Endothelial cell of hepatic sinusoid (primary cell): ENCODE data around the gene SERPINA9.

Experiments
- in situ Hi-C: cut with HindIII; loops from 2 replicates; pipeline ENCODE4 v1.10.0; 2017; ENCODE audit warnings: low sequenced_read_pairs

SERPINA9 gene

GRCh38 chr14:94464290-94464689 lies 11.7 kb downstream of the SERPINA9 start:
- in situ Hi-C loops: no loop called here

- in situ Hi-C loops: no loop called here
These were observed 13.0 kb downstream of the SERPINA9 start for GRCh38 chr14:94462763-94463572.

- in situ Hi-C loops: no loop called here
These were observed 13.8 kb downstream of the SERPINA9 start for GRCh38 chr14:94462219-94462551.

GRCh38 chr14:94461526-94462218 lies 14.3 kb downstream of the SERPINA9 start:
- in situ Hi-C loops: no loop called here

GRCh38 chr14:94460631-94461416 lies 15.2 kb downstream of the SERPINA9 start:
- in situ Hi-C loops: no loop called here

- in situ Hi-C loops: no loop called here
These were observed 17.3 kb downstream of the SERPINA9 start for GRCh38 chr14:94458558-94459205.

- in situ Hi-C loops: no loop called here
These were observed 17.9 kb downstream of the SERPINA9 start for GRCh38 chr14:94458096-94458495.

GRCh38 chr14:94455928-94456327 lies 20.1 kb downstream of the SERPINA9 start:
- in situ Hi-C loops: no loop called here

- in situ Hi-C loops: no loop called here
These were observed 24.2 kb downstream of the SERPINA9 start for GRCh38 chr14:94451826-94452225.

GRCh38 chr14:94451091-94451771 lies 24.8 kb downstream of the SERPINA9 start:
- in situ Hi-C loops: no loop called here

GRCh38 chr14:94450722-94451090 lies 25.3 kb downstream of the SERPINA9 start:
- in situ Hi-C loops: no loop called here

- in situ Hi-C loops: loop anchor here (5.0 kb wide), 1 partner anchor 57 kb away; the partner anchor contains the start of gene SERPINA12
These were observed 26.1 kb downstream of the SERPINA9 start for GRCh38 chr14:94449930-94450329.

GRCh38 chr14:94448071-94448808 lies 27.8 kb downstream of the SERPINA9 start:
- in situ Hi-C loops: loop anchor here (5.0 kb wide), 1 partner anchor 59 kb away; the partner anchor contains the start of gene SERPINA12

- in situ Hi-C loops: loop anchor here (5.0 kb wide), 1 partner anchor 60 kb away; the partner anchor contains the start of gene SERPINA12
These were observed 28.8 kb downstream of the SERPINA9 start for GRCh38 chr14:94447206-94447605.

GRCh38 chr14:94446126-94446525 lies 29.9 kb downstream of the SERPINA9 start:
- in situ Hi-C loops: loop anchor here (5.0 kb wide), 1 partner anchor 61 kb away; the partner anchor contains the start of gene SERPINA12

GRCh38 chr14:94445003-94445402 lies 31.0 kb downstream of the SERPINA9 start:
- in situ Hi-C loops: loop anchor here (5.0 kb wide), 1 partner anchor 62 kb away; the partner anchor contains the start of gene SERPINA12

GRCh38 chr14:94441531-94442205 lies 34.3 kb downstream of the SERPINA9 start:
- in situ Hi-C loops: no loop called here

- in situ Hi-C loops: no loop called here
These were observed 34.9 kb downstream of the SERPINA9 start for GRCh38 chr14:94441130-94441529.
